ENCODE data around the gene GRM4. TPM values are rescaled to one million over a fixed set of nuclear protein-coding genes. Genes with fewer than 3 reads are reported as not detected.

Gene GRM4
- polyA plus RNA-seq, 1 experiment: 0.06 TPM

GRCh38 chr6:33992191-33992590, 153.7 kb downstream of the GRM4 start:
- Histone ChIP-seq H3K4me3 (ENCODE audit: low read depth, low read length) (no peak overlapping the region), H3K36me3 (ENCODE audit: control insufficient read depth, insufficient read depth, low read length) (no peaks in the 10 kb centered on the region), H3K27me3 (ENCODE audit: control insufficient read depth, insufficient read depth, low read length) (peaks cover 9% of the 10 kb centered on the region)
- no peak for TF ChIP-seq CTCF (IDR thresholded peaks at IDR 0.05; ENCODE audit: insufficient read depth, low read depth, low read length)
- POLR2A ChIA-PET: interaction anchor here (0.7 kb wide), 1 partner anchor 222 kb away, joined by 5 read pairs; no protein-coding TSS in a partner anchor
- CTCF ChIA-PET: interaction anchor here (1.7 to 1.8 kb wide), 2 partner anchors 13 to 35 kb away, joined by 4 to 7 read pairs; no protein-coding TSS in a partner anchor
- DNase-seq (ENCODE audit: low read depth): no peak

- CTCF ChIA-PET: interaction anchor here (1.8 kb wide), 1 partner anchor 12 kb away, joined by 7 read pairs; no protein-coding TSS in a partner anchor
Measured at GRCh38 chr6:33991610-33992009, 154.3 kb downstream of the GRM4 start.

GRCh38 chr6:33990061-33990541, 155.8 kb downstream of the GRM4 start:
- ChIA-PET CTCF (interaction anchor here (1.0 to 1.8 kb wide), 3 partner anchors 10 to 65 kb away, joined by 3 to 7 read pairs (median 5); no protein-coding TSS in a partner anchor), POLR2A (no interaction called here)
- no peaks in the 10 kb centered on the region for H3K36me3 ChIP-seq (ENCODE audit: control insufficient read depth, insufficient read depth, low read length)
- no peak for TF ChIP-seq CTCF (IDR thresholded peaks at IDR 0.05; ENCODE audit: insufficient read depth, low read depth, low read length)
- no peak for DNase-seq (ENCODE audit: low read depth)
- peaks cover 3% of the 10 kb centered on the region for H3K27me3 ChIP-seq (ENCODE audit: control insufficient read depth, insufficient read depth, low read length)
- no peak overlapping the region for H3K4me3 ChIP-seq (ENCODE audit: low read depth, low read length)

More at GRCh38 chr6:33991610-33992009, 154.3 kb downstream of the GRM4 start:
- Histone ChIP-seq H3K36me3 (ENCODE audit: control insufficient read depth, insufficient read depth, low read length) (no peaks in the 10 kb centered on the region), H3K4me3 (ENCODE audit: low read depth, low read length) (no peak overlapping the region), H3K27me3 (ENCODE audit: control insufficient read depth, insufficient read depth, low read length) (peaks cover 8% of the 10 kb centered on the region)
- POLR2A ChIA-PET: interaction anchor here (0.7 kb wide), 1 partner anchor 221 kb away, joined by 5 read pairs; no protein-coding TSS in a partner anchor
- TF ChIP-seq CTCF (IDR thresholded peaks at IDR 0.05; ENCODE audit: insufficient read depth, low read depth, low read length): no peak
- DNase-seq (ENCODE audit: low read depth): no peak

- ChIA-PET CTCF (interaction anchor here (0.6 to 1.6 kb wide), 4 partner anchors 11 to 218 kb away, joined by 3 to 5 read pairs (median 3); no protein-coding TSS in a partner anchor), POLR2A (no interaction called here)
- DNase-seq (ENCODE audit: low read depth): no peak
Measured at GRCh38 chr6:33989016-33989854, 156.7 kb downstream of the GRM4 start.

More at GRCh38 chr6:33989016-33989854, 156.7 kb downstream of the GRM4 start:
- Histone ChIP-seq H3K36me3 (ENCODE audit: control insufficient read depth, insufficient read depth, low read length) (no peaks in the 10 kb centered on the region), H3K27me3 (ENCODE audit: control insufficient read depth, insufficient read depth, low read length) (peaks cover 3% of the 10 kb centered on the region; the same call in 1 of the 2 replicates), H3K4me3 (ENCODE audit: low read depth, low read length) (no peak overlapping the region)
- no peak for TF ChIP-seq CTCF (IDR thresholded peaks at IDR 0.05; ENCODE audit: insufficient read depth, low read depth, low read length)

Measured in BJ (cell line).